Tibial nerve (tissue), 4 donors: ENCODE data around the gene RAB15. TPM values are rescaled to one million over a fixed set of nuclear protein-coding genes. Genes with fewer than 3 reads are reported as not detected.

ENCODE experiments used
- DNase-seq, 2 donors: peaks; one replicate each; pipeline ENCODE4 v3.0.0-alpha.2; 2019; ENCODE audit warnings: low spot score in 2 of 2
- H3K27ac ChIP-seq, 4 donors: fragments of 200-600 bp; sonication (generic) in 3 of 4; one replicate each; pipeline ENCODE4 v1.5.1; 2017 to 2019; ENCODE audit warnings: mild to moderate bottlenecking in 1 of 4
- H3K27me3 ChIP-seq, 2 donors: fragments of 200-600 bp; sonication (generic) in 1 of 2; one replicate each; pipeline versions ENCODE4 v1.5.1 to v1.6.0; 2017 to 2019
- H3K36me3 ChIP-seq, 3 donors: fragments of 200-600 bp; sonication (generic); one replicate each; pipeline ENCODE4 v1.5.1; 2018 to 2019
- H3K4me1 ChIP-seq, 4 donors: fragments of 200-600 bp; sonication (generic) in 3 of 4; one replicate each; pipeline ENCODE4 v1.5.1; 2017 to 2019
- H3K4me3 ChIP-seq, 4 donors: fragments of 200-600 bp; sonication (generic) in 3 of 4; one replicate each; pipeline ENCODE4 v1.5.1; 2017 to 2019; ENCODE audit warnings: mild to moderate bottlenecking in 1 of 4, moderate library complexity in 1 of 4
- H3K9me3 ChIP-seq, 4 donors: fragments of 200-600 bp; sonication (generic) in 3 of 4; one replicate each; pipeline ENCODE4 v1.5.1; 2017 to 2019
- CTCF ChIP-seq, 5 experiments: fragments of 200-600 bp in 3 of 5; fragments of 450-650 bp in 2 of 5; sonication (generic) in 3 of 5; IDR thresholded peaks; one replicate each; pipeline ENCODE4 v1.5.1; 2016 to 2019; ENCODE audit warnings: antibody characterized with exemption in 5 of 5, mild to moderate bottlenecking in 3 of 5, moderate library complexity in 2 of 5
- EP300 ChIP-seq, 2 donors: sonication (generic); formaldehyde crosslinking; IDR thresholded peaks; one replicate each; pipeline ENCODE4 v1.6.1; 2017; ENCODE audit warnings: antibody characterized with exemption in 2 of 2, mild to moderate bottlenecking in 1 of 2
- POLR2A ChIP-seq, 2 donors: fragments of 450-650 bp; IDR thresholded peaks; one replicate each; pipeline ENCODE4 v1.6.1; 2017; ENCODE audit warnings: antibody characterized with exemption in 2 of 2, mild to moderate bottlenecking in 2 of 2, moderate library complexity in 2 of 2
- WGBS, 2 donors: methylation state at CpG; one replicate each; pipeline ENCODE4 v1.1.5; 2018; 5-methylcytosine and 5-hydroxymethylcytosine counted together
- total RNA-seq, 4 donors: library from RNA; depleted of rRNA; stranded (reverse); fragments of >200 nt; gene quantifications; one replicate each; pipeline ENCODE4 v1.1.0, GENCODE V29; 2016

RAB15 gene
- total RNA-seq, 4 donors from 2014 or later, result 0.22 to 2.4 (median 0.42) TPM; not detected in 1

GRCh38 chr14:64928239-64929013 is 43.7 kb downstream of the RAB15 start:
- Histone ChIP-seq H3K27ac (peak overlapping the region in 1 of 4 donors; percentile 27), H3K4me1 (peaks cover 0 to 17% (median 5%) of the 10 kb centered on the region in 4 donors), H3K27me3 (no peaks in the 10 kb centered on the region), H3K4me3 (no peak overlapping the region), H3K9me3 (no peaks in the 10 kb centered on the region), H3K36me3 (peaks cover 0 to 71% (median 0%) of the 10 kb centered on the region in 3 donors)
- TF ChIP-seq EP300 (IDR thresholded peaks at IDR 0.05) (no peak), CTCF (IDR thresholded peaks at IDR 0.05) (no peak), POLR2A (IDR thresholded peaks at IDR 0.05) (no peak)
- no peak for DNase-seq
- WGBS, 2 donors, result 68 to 75% methylated on average over 7 of the region's 7 CpGs

- TF ChIP-seq CTCF (IDR thresholded peaks at IDR 0.05) (no peak), POLR2A (IDR thresholded peaks at IDR 0.05) (no peak), EP300 (IDR thresholded peaks at IDR 0.05) (no peak)
- Histone ChIP-seq H3K4me1 (peaks cover 0 to 17% (median 5%) of the 10 kb centered on the region in 4 donors), H3K36me3 (peaks cover 0 to 57% (median 0%) of the 10 kb centered on the region in 3 donors), H3K27ac (no peak overlapping the region), H3K27me3 (no peaks in the 10 kb centered on the region), H3K4me3 (no peak overlapping the region), H3K9me3 (no peaks in the 10 kb centered on the region)
- 78 to 86% methylated on average over 3 of the region's 3 CpGs for WGBS, 2 donors
- DNase-seq, result no peak
Observed at GRCh38 chr14:64927031-64927430, 45.1 kb downstream of the RAB15 start.

- H3K36me3 ChIP-seq, result peaks cover 0 to 52% (median 0%) of the 10 kb centered on the region in 3 donors
- 78 to 79% methylated on average over 4 of the region's 4 CpGs for WGBS, 2 donors
- H3K4me1 ChIP-seq, result peaks cover 0 to 17% (median 5%) of the 10 kb centered on the region in 4 donors
Observed at GRCh38 chr14:64926398-64926995, 45.6 kb downstream of the RAB15 start.

GRCh38 chr14:64923015-64923414 is 49.1 kb downstream of the RAB15 start:
- Histone ChIP-seq H3K9me3 (no peaks in the 10 kb centered on the region), H3K4me3 (no peak overlapping the region), H3K27me3 (no peaks in the 10 kb centered on the region), H3K36me3 (peaks cover 0 to 33% (median 0%) of the 10 kb centered on the region in 3 donors), H3K4me1 (peaks cover 0 to 20% (median 0%) of the 10 kb centered on the region in 4 donors), H3K27ac (no peak overlapping the region)
- TF ChIP-seq CTCF (IDR thresholded peaks at IDR 0.05) (no peak), EP300 (IDR thresholded peaks at IDR 0.05) (no peak), POLR2A (IDR thresholded peaks at IDR 0.05) (no peak)
- DNase-seq, result no peak
- WGBS, 2 donors, result 88 to 89% methylated on average over 3 of the region's 3 CpGs

More at GRCh38 chr14:64926398-64926995, 45.6 kb downstream of the RAB15 start:
- no peak for DNase-seq
- H3K4me3 ChIP-seq, result no peak overlapping the region
- no peak for TF ChIP-seq POLR2A (IDR thresholded peaks at IDR 0.05)
- no peak for TF ChIP-seq EP300 (IDR thresholded peaks at IDR 0.05)
- no peak for TF ChIP-seq CTCF (IDR thresholded peaks at IDR 0.05)
- H3K27me3 ChIP-seq, result no peaks in the 10 kb centered on the region
- H3K27ac ChIP-seq, result no peak overlapping the region
- H3K9me3 ChIP-seq, result no peaks in the 10 kb centered on the region

- TF ChIP-seq EP300 (IDR thresholded peaks at IDR 0.05), result no peak
- TF ChIP-seq POLR2A (IDR thresholded peaks at IDR 0.05), result no peak
- TF ChIP-seq CTCF (IDR thresholded peaks at IDR 0.05), result no peak
- 47 to 80% methylated on average over 2 of the region's 2 CpGs for WGBS, 2 donors
- Histone ChIP-seq H3K4me1 (peaks cover 0 to 41% (median 8%) of the 10 kb centered on the region in 4 donors), H3K36me3 (peaks cover 0 to 12% (median 0%) of the 10 kb centered on the region in 3 donors), H3K9me3 (no peaks in the 10 kb centered on the region), H3K27ac (no peak overlapping the region), H3K4me3 (no peak overlapping the region), H3K27me3 (no peaks in the 10 kb centered on the region)
- no peak for DNase-seq
Observed at GRCh38 chr14:64920465-64920864, 51.7 kb downstream of the RAB15 start.
